ENCODE results near the gene MYG1.

The MYG1 gene

DNA sequence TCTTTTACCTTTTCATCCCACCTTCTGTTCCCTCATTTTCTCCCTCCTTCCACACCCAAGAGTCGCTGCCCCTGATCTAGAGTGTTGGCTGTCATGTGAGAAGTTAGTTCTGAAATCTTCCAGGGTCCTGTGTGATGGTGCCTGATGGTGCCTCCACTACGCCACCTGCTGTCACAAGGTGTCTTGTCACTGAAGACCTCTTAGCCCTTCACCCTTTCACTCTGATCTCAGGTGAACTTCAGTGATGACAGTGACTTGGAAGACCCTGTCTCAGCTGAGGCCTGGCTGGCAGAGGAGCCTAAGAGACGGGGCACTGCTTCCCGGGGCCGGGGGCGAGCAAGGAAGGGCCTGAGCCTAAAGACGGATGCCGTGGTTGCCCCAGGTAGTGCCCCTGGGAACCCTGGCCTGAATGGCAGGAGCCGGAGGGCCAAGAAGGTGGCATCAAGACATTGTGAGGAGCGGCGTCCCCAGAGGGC, 11.7 kb upstream of the MYG1 start:
- peaks cover 11% of the 10 kb centered on the region for H3K36me3 ChIP-seq (replicated peaks; ENCODE audit: insufficient read depth, low read length)

DNA sequence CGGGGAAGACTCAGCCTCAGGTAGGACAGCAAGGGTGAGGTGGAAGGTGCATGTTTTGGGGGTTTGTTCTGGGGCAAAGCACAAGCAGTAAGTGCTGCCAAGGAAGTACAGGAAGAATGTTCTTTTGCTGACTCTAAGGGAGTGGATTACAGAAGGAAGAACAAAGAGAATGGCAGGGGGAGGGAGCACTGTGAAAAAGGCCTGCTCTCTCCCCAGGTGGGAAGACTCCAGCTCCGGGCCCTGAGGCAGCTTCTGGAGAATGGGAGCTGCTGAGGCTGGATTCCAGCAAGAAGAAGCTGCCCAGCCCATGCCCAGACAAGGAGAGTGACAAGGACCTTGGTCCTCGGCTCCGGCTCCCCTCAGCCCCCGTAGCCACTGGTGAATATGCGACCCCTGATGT, 11.2 kb upstream of the MYG1 start:
- Histone ChIP-seq H3K9ac (ENCODE audit: low read length) (no peak overlapping the region), H3K36me3 (replicated peaks; ENCODE audit: insufficient read depth, low read length) (peaks cover 5% of the 10 kb centered on the region), H3K9me3 (replicated peaks; ENCODE audit: insufficient read depth, low read length) (no peaks in the 10 kb centered on the region), H3K9me2 (replicated peaks; ENCODE audit: insufficient read depth, low read length) (no peaks in the 10 kb centered on the region), H2AFZ (ENCODE audit: low read length) (no peak overlapping the region), H3K27ac (ENCODE audit: low read length) (no peak overlapping the region), H3K4me2 (ENCODE audit: low read depth, low read length) (no peak overlapping the region), H3K27me3 (replicated peaks; ENCODE audit: insufficient read depth, low read length) (no peaks in the 10 kb centered on the region), H3K4me1 (ENCODE audit: low read length) (no peaks in the 10 kb centered on the region), H3K79me2 (ENCODE audit: low read length) (no peaks in the 10 kb centered on the region), H4K20me1 (ENCODE audit: insufficient read depth, low read length) (no peaks in the 10 kb centered on the region), H3K4me3 (ENCODE audit: low read length) (no peak overlapping the region), H3F3A (ENCODE audit: insufficient read depth, low read length) (peaks cover 10% of the 10 kb centered on the region; the same call in 1 of the 2 replicates)
- no peak for TF ChIP-seq EZH2 (optimal IDR thresholded peaks at IDR 0.05; ENCODE audit: low read depth, low read length)
- TF ChIP-seq EZH2phosphoT487 (IDR thresholded peaks at IDR 0.05; ENCODE audit: low read length), result no peak
- TF ChIP-seq, protein P1, sequence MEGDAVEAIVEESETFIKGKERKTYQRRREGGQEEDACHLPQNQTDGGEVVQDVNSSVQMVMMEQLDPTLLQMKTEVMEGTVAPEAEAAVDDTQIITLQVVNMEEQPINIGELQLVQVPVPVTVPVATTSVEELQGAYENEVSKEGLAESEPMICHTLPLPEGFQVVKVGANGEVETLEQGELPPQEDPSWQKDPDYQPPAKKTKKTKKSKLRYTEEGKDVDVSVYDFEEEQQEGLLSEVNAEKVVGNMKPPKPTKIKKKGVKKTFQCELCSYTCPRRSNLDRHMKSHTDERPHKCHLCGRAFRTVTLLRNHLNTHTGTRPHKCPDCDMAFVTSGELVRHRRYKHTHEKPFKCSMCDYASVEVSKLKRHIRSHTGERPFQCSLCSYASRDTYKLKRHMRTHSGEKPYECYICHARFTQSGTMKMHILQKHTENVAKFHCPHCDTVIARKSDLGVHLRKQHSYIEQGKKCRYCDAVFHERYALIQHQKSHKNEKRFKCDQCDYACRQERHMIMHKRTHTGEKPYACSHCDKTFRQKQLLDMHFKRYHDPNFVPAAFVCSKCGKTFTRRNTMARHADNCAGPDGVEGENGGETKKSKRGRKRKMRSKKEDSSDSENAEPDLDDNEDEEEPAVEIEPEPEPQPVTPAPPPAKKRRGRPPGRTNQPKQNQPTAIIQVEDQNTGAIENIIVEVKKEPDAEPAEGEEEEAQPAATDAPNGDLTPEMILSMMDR (IDR thresholded peaks at IDR 0.05; ENCODE audit: low read length), result no peak
- DNase-seq, result no peak

More for the DNA sequence above, 11.7 kb upstream of the MYG1 start:
- H3K4me1 ChIP-seq (ENCODE audit: low read length), result no peaks in the 10 kb centered on the region
- no peak overlapping the region for H3K4me3 ChIP-seq (ENCODE audit: low read length)
- TF ChIP-seq, protein P1 (IDR thresholded peaks at IDR 0.05; ENCODE audit: low read length), result peak; percentile 74
- TF ChIP-seq EZH2phosphoT487 (IDR thresholded peaks at IDR 0.05; ENCODE audit: low read length), result no peak
- H3K4me2 ChIP-seq (ENCODE audit: low read depth, low read length), result no peak overlapping the region
- no peak overlapping the region for H3K27ac ChIP-seq (ENCODE audit: low read length)
- DNase-seq, result peak; percentile 58
- 0 out of 2 replicates have a peak, but pooled peaks cover 5% of the 10 kb centered on the region for H3F3A ChIP-seq (ENCODE audit: insufficient read depth, low read length)
- no peaks in the 10 kb centered on the region for H3K9me3 ChIP-seq (replicated peaks; ENCODE audit: insufficient read depth, low read length)
- H3K79me2 ChIP-seq (ENCODE audit: low read length), result no peaks in the 10 kb centered on the region
- H2AFZ ChIP-seq (ENCODE audit: low read length), result no peak overlapping the region
- no peaks in the 10 kb centered on the region for H4K20me1 ChIP-seq (ENCODE audit: insufficient read depth, low read length)
- no peaks in the 10 kb centered on the region for H3K9me2 ChIP-seq (replicated peaks; ENCODE audit: insufficient read depth, low read length)
- no peak overlapping the region for H3K9ac ChIP-seq (ENCODE audit: low read length)
- no peaks in the 10 kb centered on the region for H3K27me3 ChIP-seq (replicated peaks; ENCODE audit: insufficient read depth, low read length)

DNA sequence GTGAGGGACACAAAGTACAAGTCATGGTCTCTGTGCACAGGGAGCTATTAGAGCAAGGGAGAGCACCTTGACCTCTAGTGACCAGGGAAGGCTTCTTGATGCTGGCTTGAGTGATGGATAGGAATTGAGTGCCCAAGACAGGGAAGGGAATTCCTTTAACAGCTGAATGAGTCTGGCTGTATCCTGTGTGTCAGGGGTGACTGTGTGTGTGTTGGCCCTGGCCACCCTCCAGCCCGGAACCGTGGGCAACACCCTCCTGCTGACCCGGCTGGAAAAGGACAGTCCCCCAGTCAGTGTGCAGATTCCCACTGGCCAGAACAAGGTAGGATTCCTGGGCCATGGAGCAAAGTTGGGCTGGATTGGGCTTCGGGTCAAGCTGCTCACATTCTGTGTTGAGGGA, 9.6 kb upstream of the MYG1 start:
- H2AFZ ChIP-seq (ENCODE audit: low read length), result no peak overlapping the region
- no peak overlapping the region for H3K4me2 ChIP-seq (ENCODE audit: low read depth, low read length)
- H4K20me1 ChIP-seq (ENCODE audit: insufficient read depth, low read length), result no peaks in the 10 kb centered on the region
- no peaks in the 10 kb centered on the region for H3K9me3 ChIP-seq (replicated peaks; ENCODE audit: insufficient read depth, low read length)
- no peak for TF ChIP-seq EZH2 (optimal IDR thresholded peaks at IDR 0.05; ENCODE audit: low read depth, low read length)
- TF ChIP-seq EZH2phosphoT487 (IDR thresholded peaks at IDR 0.05; ENCODE audit: low read length), result no peak
- TF ChIP-seq, protein P1 (IDR thresholded peaks at IDR 0.05; ENCODE audit: low read length), result no peak
- H3K4me3 ChIP-seq (ENCODE audit: low read length), result no peak overlapping the region
- H3K27ac ChIP-seq (ENCODE audit: low read length), result no peak overlapping the region
- no peak for DNase-seq
- H3F3A ChIP-seq (ENCODE audit: insufficient read depth, low read length), result peaks cover 17% of the 10 kb centered on the region
- peaks cover 3% of the 10 kb centered on the region; the same call in 1 of the 2 replicates for H3K4me1 ChIP-seq (ENCODE audit: low read length)
- H3K9ac ChIP-seq (ENCODE audit: low read length), result no peak overlapping the region
- no peaks in the 10 kb centered on the region for H3K79me2 ChIP-seq (ENCODE audit: low read length)
- no peaks in the 10 kb centered on the region for H3K9me2 ChIP-seq (replicated peaks; ENCODE audit: insufficient read depth, low read length)
- H3K27me3 ChIP-seq (replicated peaks; ENCODE audit: insufficient read depth, low read length), result no peaks in the 10 kb centered on the region
- H3K36me3 ChIP-seq (replicated peaks; ENCODE audit: insufficient read depth, low read length), result no peaks in the 10 kb centered on the region; the same call in none of the 2 replicates
